ENCODE results near the gene SOX6.

DNA sequence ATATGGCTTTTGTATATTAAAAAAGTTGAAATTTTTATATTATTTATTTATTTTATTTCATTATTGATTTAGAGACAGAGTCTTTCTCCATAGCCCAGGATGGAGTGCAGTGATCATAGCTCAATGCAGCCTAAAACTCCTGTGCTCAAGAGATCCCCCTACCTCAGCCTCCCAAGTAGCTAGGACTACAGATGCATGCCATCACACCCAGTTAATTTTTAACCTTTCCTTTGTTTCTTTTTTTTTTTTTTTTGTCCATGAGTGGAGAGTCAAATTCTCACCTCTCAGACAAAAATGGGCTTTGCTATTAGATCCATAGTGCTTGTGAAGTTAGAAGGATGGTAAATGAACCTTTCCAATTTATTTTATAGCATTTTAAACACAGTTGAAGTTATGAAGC lies 182.5 kb downstream of the SOX6 start:
- TF ChIP-seq, protein P1, sequence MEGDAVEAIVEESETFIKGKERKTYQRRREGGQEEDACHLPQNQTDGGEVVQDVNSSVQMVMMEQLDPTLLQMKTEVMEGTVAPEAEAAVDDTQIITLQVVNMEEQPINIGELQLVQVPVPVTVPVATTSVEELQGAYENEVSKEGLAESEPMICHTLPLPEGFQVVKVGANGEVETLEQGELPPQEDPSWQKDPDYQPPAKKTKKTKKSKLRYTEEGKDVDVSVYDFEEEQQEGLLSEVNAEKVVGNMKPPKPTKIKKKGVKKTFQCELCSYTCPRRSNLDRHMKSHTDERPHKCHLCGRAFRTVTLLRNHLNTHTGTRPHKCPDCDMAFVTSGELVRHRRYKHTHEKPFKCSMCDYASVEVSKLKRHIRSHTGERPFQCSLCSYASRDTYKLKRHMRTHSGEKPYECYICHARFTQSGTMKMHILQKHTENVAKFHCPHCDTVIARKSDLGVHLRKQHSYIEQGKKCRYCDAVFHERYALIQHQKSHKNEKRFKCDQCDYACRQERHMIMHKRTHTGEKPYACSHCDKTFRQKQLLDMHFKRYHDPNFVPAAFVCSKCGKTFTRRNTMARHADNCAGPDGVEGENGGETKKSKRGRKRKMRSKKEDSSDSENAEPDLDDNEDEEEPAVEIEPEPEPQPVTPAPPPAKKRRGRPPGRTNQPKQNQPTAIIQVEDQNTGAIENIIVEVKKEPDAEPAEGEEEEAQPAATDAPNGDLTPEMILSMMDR (IDR thresholded peaks at IDR 0.05): no peak
- no peak for TF ChIP-seq POLR2A (IDR thresholded peaks at IDR 0.05)

Measured in right lobe of liver (tissue), 4 donors.